Prostate gland (tissue), 2 donors: ENCODE measurements around the gene GYS1.

Experiments used
- POLR2A ChIP-seq: fragments of 450-650 bp; IDR thresholded peaks from one replicate; pipeline ENCODE4 v1.6.1; 2016; ENCODE audit warnings: antibody characterized with exemption, mild to moderate bottlenecking
- POLR2AphosphoS5 ChIP-seq: sonication (generic); formaldehyde crosslinking; IDR thresholded peaks from one replicate; pipeline ENCODE4 v1.6.1; 2017; ENCODE audit warnings: antibody characterized with exemption
- TF ChIP-seq, protein P1 (sequence below), 4 experiments: fragments of 200-600 bp in 2 of 4; fragments of 450-650 bp in 2 of 4; sonication (generic) in 2 of 4; IDR thresholded peaks; 1 replicate in 3 of 4; 2 replicates in 1 of 4; pipeline ENCODE4 v1.5.1; 2016 to 2019; ENCODE audit warnings: antibody characterized with exemption in 4 of 4, mild to moderate bottlenecking in 2 of 4, moderate library complexity in 2 of 4

DNA sequence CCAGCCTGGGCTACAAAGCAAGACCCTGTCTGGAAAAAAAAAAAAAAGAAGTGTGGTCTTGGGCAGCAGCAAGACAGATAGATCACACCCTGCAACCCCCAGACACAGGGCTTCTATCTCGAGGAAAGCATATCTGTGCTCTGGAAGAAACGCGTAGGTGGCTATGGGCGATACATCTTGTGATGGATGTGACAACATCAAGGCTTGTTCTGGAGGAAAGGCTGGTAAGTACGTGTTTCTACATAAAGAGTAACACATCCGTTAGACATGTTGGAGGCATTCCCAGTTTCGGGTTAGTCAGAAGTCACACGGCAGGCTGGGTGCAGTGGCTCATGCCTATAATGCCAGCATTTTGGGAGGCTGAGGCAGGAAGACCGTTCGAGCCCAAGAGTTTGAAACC, 66.2 kb downstream of the GYS1 start:
- TF ChIP-seq, protein P1, sequence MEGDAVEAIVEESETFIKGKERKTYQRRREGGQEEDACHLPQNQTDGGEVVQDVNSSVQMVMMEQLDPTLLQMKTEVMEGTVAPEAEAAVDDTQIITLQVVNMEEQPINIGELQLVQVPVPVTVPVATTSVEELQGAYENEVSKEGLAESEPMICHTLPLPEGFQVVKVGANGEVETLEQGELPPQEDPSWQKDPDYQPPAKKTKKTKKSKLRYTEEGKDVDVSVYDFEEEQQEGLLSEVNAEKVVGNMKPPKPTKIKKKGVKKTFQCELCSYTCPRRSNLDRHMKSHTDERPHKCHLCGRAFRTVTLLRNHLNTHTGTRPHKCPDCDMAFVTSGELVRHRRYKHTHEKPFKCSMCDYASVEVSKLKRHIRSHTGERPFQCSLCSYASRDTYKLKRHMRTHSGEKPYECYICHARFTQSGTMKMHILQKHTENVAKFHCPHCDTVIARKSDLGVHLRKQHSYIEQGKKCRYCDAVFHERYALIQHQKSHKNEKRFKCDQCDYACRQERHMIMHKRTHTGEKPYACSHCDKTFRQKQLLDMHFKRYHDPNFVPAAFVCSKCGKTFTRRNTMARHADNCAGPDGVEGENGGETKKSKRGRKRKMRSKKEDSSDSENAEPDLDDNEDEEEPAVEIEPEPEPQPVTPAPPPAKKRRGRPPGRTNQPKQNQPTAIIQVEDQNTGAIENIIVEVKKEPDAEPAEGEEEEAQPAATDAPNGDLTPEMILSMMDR (IDR thresholded peaks at IDR 0.05), result no peak
- TF ChIP-seq POLR2A (peak; percentile 18), POLR2AphosphoS5 (peak; percentile 94)
